ENCODE data around the gene GABBR2. TPM values are rescaled to one million over a fixed set of nuclear protein-coding genes. Genes with fewer than 3 reads are reported as not detected.

GABBR2 gene
- total and polyA plus RNA-seq, 2 experiments from 2014 or later = 0.89 to 1.3 TPM

DNA sequence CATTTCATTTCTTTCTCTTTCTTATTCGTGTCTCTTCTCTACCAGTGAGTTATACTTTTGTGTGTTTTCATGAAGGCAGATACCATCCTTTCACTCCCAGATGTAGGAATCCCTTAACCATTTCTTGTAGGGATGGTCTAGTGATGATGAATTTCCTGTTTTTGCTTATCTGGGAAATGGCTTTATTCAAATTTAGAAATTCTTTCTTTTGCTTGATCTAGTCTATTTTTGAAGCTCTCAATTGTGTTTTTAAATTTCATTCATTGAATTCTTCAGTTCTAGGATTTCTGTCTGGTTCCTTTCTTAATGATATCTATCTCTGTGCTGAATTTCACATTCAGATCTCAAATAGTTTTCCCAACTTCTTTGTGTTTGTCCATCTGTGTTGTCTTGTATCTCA is 357.4 kb downstream of the GABBR2 start (continued):
- no peak for TF ChIP-seq ZNF114 (CRISPR knock-in tag; IDR thresholded peaks at IDR 0.05)
- TF ChIP-seq ZNF331 (CRISPR knock-in tag; IDR thresholded peaks at IDR 0.05; ENCODE audit: low read depth) = no peak
- TF ChIP-seq EZH2 (IDR thresholded peaks at IDR 0.05; ENCODE audit: low read depth, unreplicated experiment) = no peak
- TF ChIP-seq STAT1 (IDR thresholded peaks at IDR 0.05; ENCODE audit: unreplicated experiment) = no peak
- no peak for TF ChIP-seq EZH2phosphoT487 (IDR thresholded peaks at IDR 0.05; ENCODE audit: unreplicated experiment)
- TF ChIP-seq, protein P1, sequence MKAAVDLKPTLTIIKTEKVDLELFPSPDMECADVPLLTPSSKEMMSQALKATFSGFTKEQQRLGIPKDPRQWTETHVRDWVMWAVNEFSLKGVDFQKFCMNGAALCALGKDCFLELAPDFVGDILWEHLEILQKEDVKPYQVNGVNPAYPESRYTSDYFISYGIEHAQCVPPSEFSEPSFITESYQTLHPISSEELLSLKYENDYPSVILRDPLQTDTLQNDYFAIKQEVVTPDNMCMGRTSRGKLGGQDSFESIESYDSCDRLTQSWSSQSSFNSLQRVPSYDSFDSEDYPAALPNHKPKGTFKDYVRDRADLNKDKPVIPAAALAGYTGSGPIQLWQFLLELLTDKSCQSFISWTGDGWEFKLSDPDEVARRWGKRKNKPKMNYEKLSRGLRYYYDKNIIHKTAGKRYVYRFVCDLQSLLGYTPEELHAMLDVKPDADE (IDR thresholded peaks at IDR 0.05) = no peak
- no peak for TF ChIP-seq JUNB (IDR thresholded peaks at IDR 0.05; ENCODE audit: unreplicated experiment)
- TF ChIP-seq NANOG (IDR thresholded peaks at IDR 0.05; ENCODE audit: borderline replicate concordance) = no peak
- TF ChIP-seq CREB1 (CRISPR knock-in tag; IDR thresholded peaks at IDR 0.05; ENCODE audit: low read depth) = no peak
- TF ChIP-seq, protein P2, sequence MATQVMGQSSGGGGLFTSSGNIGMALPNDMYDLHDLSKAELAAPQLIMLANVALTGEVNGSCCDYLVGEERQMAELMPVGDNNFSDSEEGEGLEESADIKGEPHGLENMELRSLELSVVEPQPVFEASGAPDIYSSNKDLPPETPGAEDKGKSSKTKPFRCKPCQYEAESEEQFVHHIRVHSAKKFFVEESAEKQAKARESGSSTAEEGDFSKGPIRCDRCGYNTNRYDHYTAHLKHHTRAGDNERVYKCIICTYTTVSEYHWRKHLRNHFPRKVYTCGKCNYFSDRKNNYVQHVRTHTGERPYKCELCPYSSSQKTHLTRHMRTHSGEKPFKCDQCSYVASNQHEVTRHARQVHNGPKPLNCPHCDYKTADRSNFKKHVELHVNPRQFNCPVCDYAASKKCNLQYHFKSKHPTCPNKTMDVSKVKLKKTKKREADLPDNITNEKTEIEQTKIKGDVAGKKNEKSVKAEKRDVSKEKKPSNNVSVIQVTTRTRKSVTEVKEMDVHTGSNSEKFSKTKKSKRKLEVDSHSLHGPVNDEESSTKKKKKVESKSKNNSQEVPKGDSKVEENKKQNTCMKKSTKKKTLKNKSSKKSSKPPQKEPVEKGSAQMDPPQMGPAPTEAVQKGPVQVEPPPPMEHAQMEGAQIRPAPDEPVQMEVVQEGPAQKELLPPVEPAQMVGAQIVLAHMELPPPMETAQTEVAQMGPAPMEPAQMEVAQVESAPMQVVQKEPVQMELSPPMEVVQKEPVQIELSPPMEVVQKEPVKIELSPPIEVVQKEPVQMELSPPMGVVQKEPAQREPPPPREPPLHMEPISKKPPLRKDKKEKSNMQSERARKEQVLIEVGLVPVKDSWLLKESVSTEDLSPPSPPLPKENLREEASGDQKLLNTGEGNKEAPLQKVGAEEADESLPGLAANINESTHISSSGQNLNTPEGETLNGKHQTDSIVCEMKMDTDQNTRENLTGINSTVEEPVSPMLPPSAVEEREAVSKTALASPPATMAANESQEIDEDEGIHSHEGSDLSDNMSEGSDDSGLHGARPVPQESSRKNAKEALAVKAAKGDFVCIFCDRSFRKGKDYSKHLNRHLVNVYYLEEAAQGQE (IDR thresholded peaks at IDR 0.05; ENCODE audit: unreplicated experiment) = no peak

DNA sequence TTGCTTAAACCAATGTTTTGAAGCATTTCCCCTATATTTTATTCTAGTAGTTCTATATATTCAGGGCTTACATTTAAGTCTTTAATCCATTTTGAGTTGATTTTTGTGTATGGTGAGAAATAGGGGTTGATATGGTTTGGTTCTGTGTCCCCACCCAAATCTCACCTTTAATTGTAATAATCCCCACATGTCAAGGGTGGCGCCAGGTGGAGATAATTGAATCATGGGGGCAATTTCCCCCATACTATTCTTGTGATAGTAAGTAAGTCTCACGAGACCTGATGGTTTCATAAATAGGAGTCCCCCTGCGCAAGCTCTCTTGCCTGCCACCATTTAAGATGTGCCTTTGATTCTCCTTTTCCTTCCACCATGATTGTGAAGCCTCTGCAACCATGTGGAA is 361.1 kb downstream of the GABBR2 start:
- H3K36me3 ChIP-seq (ENCODE audit: insufficient read depth) = no peaks in the 10 kb centered on the region
- H2AFZ ChIP-seq = no peak overlapping the region
- ATAC-seq (no peak), DNase-seq (ENCODE audit: low spot score) (no peak)
- no peaks in the 10 kb centered on the region for H3F3A ChIP-seq (replicated peaks; ENCODE audit: low read depth)
- no peak overlapping the region for H3K4me3 Mint-ChIP-seq
- TF ChIP-seq STAT1 (IDR thresholded peaks at IDR 0.05; ENCODE audit: unreplicated experiment) = no peak
- TF ChIP-seq, protein P3, sequence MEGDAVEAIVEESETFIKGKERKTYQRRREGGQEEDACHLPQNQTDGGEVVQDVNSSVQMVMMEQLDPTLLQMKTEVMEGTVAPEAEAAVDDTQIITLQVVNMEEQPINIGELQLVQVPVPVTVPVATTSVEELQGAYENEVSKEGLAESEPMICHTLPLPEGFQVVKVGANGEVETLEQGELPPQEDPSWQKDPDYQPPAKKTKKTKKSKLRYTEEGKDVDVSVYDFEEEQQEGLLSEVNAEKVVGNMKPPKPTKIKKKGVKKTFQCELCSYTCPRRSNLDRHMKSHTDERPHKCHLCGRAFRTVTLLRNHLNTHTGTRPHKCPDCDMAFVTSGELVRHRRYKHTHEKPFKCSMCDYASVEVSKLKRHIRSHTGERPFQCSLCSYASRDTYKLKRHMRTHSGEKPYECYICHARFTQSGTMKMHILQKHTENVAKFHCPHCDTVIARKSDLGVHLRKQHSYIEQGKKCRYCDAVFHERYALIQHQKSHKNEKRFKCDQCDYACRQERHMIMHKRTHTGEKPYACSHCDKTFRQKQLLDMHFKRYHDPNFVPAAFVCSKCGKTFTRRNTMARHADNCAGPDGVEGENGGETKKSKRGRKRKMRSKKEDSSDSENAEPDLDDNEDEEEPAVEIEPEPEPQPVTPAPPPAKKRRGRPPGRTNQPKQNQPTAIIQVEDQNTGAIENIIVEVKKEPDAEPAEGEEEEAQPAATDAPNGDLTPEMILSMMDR (conservative IDR thresholded peaks at IDR 0.05; ENCODE audit: low read depth in 2 of 2) = no peak
- no peak for TF ChIP-seq NANOG (IDR thresholded peaks at IDR 0.05; ENCODE audit: borderline replicate concordance)
- TF ChIP-seq, protein P2 (IDR thresholded peaks at IDR 0.05; ENCODE audit: unreplicated experiment) = no peak
- TF ChIP-seq EZH2 (IDR thresholded peaks at IDR 0.05; ENCODE audit: low read depth, unreplicated experiment) = no peak
- H3K36me3 Mint-ChIP-seq (ENCODE audit: low read depth) = no peaks in the 10 kb centered on the region
- no peak overlapping the region for H3K4me2 ChIP-seq
- no peaks in the 10 kb centered on the region for H3K9me3 Mint-ChIP-seq
- H3K27ac ChIP-seq (ENCODE audit: low read depth) = no peak overlapping the region
- no peaks in the 10 kb centered on the region for H3K27me3 ChIP-seq (ENCODE audit: insufficient read depth)
- H4K20me1 ChIP-seq (replicated peaks; ENCODE audit: insufficient read depth) = no peaks in the 10 kb centered on the region
- no peaks in the 10 kb centered on the region for H3K79me2 ChIP-seq (replicated peaks; ENCODE audit: insufficient read depth)
- peaks cover 4% of the 10 kb centered on the region for H3K9me2 ChIP-seq (ENCODE audit: insufficient read depth)
- H3K4me3 ChIP-seq = no peak overlapping the region
- H3K27ac Mint-ChIP-seq = no peak overlapping the region
- no peaks in the 10 kb centered on the region for H3K4me1 Mint-ChIP-seq
- no peaks in the 10 kb centered on the region for H3K4me1 ChIP-seq (ENCODE audit: insufficient read depth)
- peaks cover 3% of the 10 kb centered on the region for H3K27me3 Mint-ChIP-seq (ENCODE audit: insufficient read depth, low read depth, poor library complexity)

Data from GM23338 (cell line).